Measurements from ENCODE around the gene PACRG. TPM values are rescaled to one million over a fixed set of nuclear protein-coding genes. Genes with fewer than 3 reads are reported as not detected.

The PACRG gene
- total RNA-seq, 1 experiment from 2014 or later = 0.26 TPM

DNA sequence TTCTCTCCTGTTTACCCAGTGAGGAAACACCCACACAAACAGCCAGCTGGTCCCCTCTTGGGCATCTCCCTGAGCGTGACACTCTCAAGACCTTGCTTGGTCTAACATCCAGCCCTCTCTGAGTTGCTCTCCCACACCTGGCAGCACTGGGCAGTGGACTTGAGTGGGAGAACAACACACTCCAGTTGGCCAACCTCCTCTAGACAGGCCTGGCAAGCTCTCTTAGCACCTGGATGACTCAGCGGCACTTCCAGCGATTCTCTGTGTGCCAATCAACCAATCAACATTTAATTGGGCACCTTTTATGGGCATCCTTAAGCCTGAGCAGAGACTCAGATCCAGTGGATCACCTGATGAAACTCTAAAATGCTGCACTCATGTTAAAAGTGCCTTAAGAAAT lies 610.2 kb downstream of the PACRG start:
- Mint-ChIP-seq H3K27ac (peak overlapping the region in 1 of 3 experiments; percentile 45; a peak in 1 of 7 replicates), H3K4me3 (no peak overlapping the region), H3K27me3 (ENCODE audit: low read depth) (peaks cover 25% of the 10 kb centered on the region), H3K9me3 (no peaks in the 10 kb centered on the region; a peak in 1 of 5 replicates), H3K36me3 (ENCODE audit: insufficient read depth in 1 of 3, low read depth in 3 of 3) (no peaks in the 10 kb centered on the region), H3K4me1 (peaks cover 36 to 44% of the 10 kb centered on the region in 2 experiments)
- Histone ChIP-seq H3K4ac (ENCODE audit: low read depth, low read length) (no peak overlapping the region), H3K4me2 (ENCODE audit: insufficient read depth, insufficient read length, low read length) (no peak overlapping the region), H2AFZ (ENCODE audit: low read length) (no peak overlapping the region), H3K9ac (ENCODE audit: extremely low read depth, insufficient read length, low read length) (no peak overlapping the region), H3K23ac (ENCODE audit: insufficient read length, low read depth, low read length) (no peak overlapping the region), H3K14ac (ENCODE audit: insufficient read depth, low read length) (no peak overlapping the region), H2BK5ac (ENCODE audit: insufficient read length, low read length) (no peak overlapping the region), H3T11ph (ENCODE audit: low read length) (no peak overlapping the region), H4K91ac (ENCODE audit: insufficient read length, low read depth, low read length) (no peak overlapping the region), H4K20me1 (ENCODE audit: control insufficient read depth, insufficient read depth, insufficient read length) (no peaks in the 10 kb centered on the region), H3K23me2 (ENCODE audit: insufficient read length, low read depth, low read length, poor library complexity, severe bottlenecking) (no peaks in the 10 kb centered on the region), H4K5ac (ENCODE audit: insufficient read length, low read depth, low read length) (no peak overlapping the region), H3K4me1 (ENCODE audit: insufficient read depth, low read length) (no peaks in the 10 kb centered on the region; the same call in 1 of the 2 replicates), H2BK120ac (ENCODE audit: low read depth, low read length, poor library complexity, severe bottlenecking) (no peak overlapping the region), H3K79me1 (ENCODE audit: insufficient read depth, low read depth, low read length, poor library complexity, severe bottlenecking) (no peaks in the 10 kb centered on the region), H2BK20ac (ENCODE audit: low read depth, low read length, poor library complexity, severe bottlenecking) (no peak overlapping the region), H3K56ac (ENCODE audit: insufficient read length, low read depth, low read length) (no peak overlapping the region), H4K8ac (replicated peaks; ENCODE audit: insufficient read length, low read depth, low read length) (no peak overlapping the region), H3K79me2 (ENCODE audit: insufficient read depth, low read length) (no peaks in the 10 kb centered on the region), H3K9me3 (ENCODE audit: control insufficient read depth, low read depth, low read length) (no peaks in the 10 kb centered on the region), H2BK15ac (ENCODE audit: low read depth, low read length) (no peak overlapping the region), H3K18ac (ENCODE audit: insufficient read length, low read depth, low read length) (no peak overlapping the region), H2BK12ac (ENCODE audit: insufficient read length, low read depth, low read length) (no peak overlapping the region), H3K27ac (ENCODE audit: insufficient read length, low read depth, low read length) (no peak overlapping the region), H2AK5ac (ENCODE audit: insufficient read length, low read length) (no peak overlapping the region), H3K27me3 (ENCODE audit: insufficient read depth, low read length) (no peaks in the 10 kb centered on the region; the same call in 1 of the 2 replicates)
- no CpG with 5 or more reads among the region's 3 CpGs for WGBS (ENCODE audit: extremely low coverage, insufficient read length, low lambda C conversion rate)
- TF ChIP-seq, protein P1, sequence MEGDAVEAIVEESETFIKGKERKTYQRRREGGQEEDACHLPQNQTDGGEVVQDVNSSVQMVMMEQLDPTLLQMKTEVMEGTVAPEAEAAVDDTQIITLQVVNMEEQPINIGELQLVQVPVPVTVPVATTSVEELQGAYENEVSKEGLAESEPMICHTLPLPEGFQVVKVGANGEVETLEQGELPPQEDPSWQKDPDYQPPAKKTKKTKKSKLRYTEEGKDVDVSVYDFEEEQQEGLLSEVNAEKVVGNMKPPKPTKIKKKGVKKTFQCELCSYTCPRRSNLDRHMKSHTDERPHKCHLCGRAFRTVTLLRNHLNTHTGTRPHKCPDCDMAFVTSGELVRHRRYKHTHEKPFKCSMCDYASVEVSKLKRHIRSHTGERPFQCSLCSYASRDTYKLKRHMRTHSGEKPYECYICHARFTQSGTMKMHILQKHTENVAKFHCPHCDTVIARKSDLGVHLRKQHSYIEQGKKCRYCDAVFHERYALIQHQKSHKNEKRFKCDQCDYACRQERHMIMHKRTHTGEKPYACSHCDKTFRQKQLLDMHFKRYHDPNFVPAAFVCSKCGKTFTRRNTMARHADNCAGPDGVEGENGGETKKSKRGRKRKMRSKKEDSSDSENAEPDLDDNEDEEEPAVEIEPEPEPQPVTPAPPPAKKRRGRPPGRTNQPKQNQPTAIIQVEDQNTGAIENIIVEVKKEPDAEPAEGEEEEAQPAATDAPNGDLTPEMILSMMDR (conservative IDR thresholded peaks at IDR 0.05) = no peak
- no peak for DNase-seq
